Measurements from ENCODE around the gene VAMP7.

DNA sequence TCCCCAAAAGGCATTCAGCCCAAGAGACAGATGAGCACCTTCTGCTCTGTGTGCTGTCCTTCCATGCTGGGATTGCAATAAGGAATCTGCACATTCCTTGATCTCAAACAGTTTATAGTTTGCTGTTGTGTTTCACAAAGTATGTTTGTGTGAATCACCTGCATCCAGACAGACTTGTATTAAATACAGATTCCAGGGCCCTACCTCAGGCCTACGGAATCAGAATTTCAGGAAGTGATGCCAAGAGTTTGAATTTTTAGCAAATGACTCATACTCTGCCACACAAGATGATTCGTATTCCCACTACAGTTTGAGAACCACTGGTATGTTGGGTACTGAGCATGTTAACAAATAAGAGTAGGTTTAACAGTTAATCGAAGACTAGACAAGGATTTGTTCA is 7.0 kb downstream of the VAMP7 start:
- TF ChIP-seq, protein P1, sequence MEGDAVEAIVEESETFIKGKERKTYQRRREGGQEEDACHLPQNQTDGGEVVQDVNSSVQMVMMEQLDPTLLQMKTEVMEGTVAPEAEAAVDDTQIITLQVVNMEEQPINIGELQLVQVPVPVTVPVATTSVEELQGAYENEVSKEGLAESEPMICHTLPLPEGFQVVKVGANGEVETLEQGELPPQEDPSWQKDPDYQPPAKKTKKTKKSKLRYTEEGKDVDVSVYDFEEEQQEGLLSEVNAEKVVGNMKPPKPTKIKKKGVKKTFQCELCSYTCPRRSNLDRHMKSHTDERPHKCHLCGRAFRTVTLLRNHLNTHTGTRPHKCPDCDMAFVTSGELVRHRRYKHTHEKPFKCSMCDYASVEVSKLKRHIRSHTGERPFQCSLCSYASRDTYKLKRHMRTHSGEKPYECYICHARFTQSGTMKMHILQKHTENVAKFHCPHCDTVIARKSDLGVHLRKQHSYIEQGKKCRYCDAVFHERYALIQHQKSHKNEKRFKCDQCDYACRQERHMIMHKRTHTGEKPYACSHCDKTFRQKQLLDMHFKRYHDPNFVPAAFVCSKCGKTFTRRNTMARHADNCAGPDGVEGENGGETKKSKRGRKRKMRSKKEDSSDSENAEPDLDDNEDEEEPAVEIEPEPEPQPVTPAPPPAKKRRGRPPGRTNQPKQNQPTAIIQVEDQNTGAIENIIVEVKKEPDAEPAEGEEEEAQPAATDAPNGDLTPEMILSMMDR (IDR thresholded peaks at IDR 0.05) = no peak
- TF ChIP-seq POLR2A (IDR thresholded peaks at IDR 0.05) = no peak

Data from adrenal gland (tissue), 5 donors.